DMS79 treated with DMSO at 0.1 percent for 48 hours (cell line): ENCODE measurements around the gene UPK2.
"Not testable (repeated sequence)": the region's sequence is repeated elsewhere in the genome, so short reads cannot be mapped to it uniquely, and the experiment has no call there.

Experiments
- DNase-seq: peaks from one replicate; lab custom pipeline; 2025; lab: John Stamatoyannopoulos, UW

The UPK2 gene

DNA sequence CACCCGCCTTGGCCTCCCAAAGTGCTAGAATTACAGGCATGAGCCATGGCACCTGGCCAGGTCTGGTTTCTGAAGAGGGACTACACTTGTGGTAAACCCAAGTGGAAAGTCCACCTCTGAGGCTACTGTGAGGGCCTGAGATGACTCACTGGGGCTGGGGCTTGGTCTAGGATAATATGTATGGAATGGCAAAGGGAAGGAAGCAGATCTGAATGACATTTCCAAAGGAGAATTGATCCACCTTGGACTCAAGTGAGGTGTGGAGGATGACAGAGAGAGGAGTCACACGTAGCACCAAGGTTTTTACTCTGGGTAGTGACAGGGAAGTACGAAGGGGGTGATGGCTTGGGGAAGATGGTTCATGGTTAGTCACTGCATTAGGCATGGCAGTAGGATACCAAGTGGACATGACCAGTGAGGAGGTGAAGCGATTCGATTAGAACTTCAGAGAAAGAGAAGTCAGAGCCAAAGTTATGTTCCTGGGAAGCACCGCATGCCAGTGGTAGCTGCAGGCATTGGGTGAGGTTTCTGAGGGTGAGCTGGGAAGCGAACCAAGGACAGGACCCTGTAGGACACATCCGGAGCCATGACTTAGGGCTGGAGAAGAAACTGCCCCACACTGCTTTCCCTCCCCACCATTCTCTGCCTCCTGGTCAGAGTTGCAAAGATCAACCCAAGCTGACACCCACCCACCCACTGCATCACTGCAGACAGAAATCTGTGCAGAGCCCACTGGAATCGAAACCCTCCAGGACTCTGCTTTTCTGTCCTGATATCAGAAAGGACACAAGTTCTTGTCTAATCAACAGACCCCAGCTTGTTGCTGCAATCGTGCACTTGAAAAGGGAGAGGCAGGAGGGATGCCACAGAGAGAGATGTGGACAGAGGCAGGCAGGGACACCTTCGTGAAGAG is 17.4 kb upstream of the UPK2 start:
- DNase-seq, result no peak

DNA sequence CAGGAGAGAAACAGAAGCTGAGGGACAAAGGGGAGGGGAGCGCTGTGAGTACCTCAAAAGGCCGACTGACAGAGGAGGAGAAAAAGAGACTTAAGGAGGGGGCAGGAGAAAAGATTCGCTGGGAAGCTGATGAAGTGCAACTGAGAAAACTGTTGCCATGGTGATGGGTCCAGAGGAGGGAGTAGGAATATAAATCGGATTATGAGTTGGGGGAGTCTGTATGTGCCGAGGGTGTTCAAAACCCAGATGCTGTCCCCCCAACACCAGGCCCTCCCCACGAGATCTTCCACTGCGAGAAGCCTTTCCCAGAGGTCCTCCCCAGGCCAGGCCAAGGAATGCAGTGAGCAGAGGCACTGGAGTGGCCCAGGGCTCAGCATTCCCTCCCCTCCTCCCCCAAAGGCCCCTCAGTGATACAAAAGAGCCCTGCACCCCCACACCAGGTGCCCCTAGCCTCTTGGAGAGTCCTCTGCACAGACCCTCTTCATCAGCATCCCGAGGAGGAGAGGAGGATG is 16.6 kb upstream of the UPK2 start:
- DNase-seq, result no peak

- DNase-seq, result no peak
Measured at GRCh38 chr11:118939953-118940598, 16.0 kb upstream of the UPK2 start.

DNA sequence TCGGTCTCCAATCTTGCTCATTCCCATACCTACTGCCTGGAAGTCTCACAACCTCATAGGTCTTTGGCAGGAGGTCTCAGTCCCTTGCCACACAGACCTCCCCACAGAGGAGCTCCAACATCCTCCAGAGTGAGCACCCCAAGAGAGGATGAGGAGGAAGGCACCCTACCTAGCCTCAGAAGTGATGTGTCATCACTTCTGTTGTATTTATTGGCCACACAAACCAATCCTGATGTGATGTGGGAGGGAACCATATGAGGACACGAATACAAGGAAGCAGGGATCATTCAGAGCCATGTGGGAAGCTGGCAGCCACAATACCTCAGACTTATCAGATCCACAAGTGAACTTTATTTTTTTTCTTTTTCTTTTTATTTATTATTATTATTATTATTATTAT is 9.0 kb upstream of the UPK2 start:
- no peak for DNase-seq

GRCh38 chr11:118948000-118948399 is 8.1 kb upstream of the UPK2 start:
- no peak for DNase-seq

- DNase-seq, result peak; percentile 64
Measured at GRCh38 chr11:118953265-118953664, 2.8 kb upstream of the UPK2 start.

DNA sequence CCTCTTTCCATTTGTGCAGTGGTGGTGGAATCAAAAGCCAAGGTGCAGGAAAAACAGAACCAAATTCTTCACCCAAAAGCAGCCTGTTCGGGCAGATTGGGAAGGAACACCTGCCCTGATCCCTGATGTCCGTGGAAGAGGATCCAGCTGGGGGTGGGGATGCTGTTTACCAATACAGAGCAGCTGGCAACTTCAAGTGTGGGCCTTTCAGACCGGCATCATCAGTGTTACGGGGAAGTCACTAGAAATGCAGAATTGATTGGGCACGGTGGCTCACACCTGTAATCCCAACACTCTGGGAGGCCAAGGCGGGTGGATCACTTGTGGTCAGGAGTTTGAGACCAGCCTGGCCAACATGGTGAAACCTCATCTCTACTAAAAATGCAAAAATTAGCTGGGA is 2.1 kb upstream of the UPK2 start:
- DNase-seq, result not testable (repeated sequence)

GRCh38 chr11:118956847-118957469 is 860 bp downstream of the UPK2 start:
- no peak for DNase-seq

GRCh38 chr11:118957549-118957948 is 1.5 kb downstream of the UPK2 start:
- DNase-seq, result no peak

DNA sequence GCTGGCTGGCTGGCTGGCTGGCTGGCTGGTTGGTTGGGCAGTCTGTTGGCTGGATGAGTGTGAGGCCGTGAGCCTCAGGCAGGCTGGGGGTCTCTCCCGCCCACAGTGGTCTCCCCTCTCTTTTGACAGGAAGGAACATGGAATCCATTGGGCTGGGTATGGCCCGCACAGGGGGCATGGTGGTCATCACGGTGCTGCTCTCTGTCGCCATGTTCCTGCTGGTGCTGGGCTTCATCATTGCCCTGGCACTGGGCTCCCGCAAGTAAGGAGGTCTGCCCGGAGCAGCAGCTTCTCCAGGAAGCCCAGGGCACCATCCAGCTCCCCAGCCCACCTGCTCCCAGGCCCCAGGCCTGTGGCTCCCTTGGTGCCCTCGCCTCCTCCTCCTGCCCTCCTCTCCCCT is 1.9 kb downstream of the UPK2 start:
- no peak for DNase-seq

- DNase-seq, result no peak
Measured at GRCh38 chr11:118958577-118958976, 2.5 kb downstream of the UPK2 start.

DNA sequence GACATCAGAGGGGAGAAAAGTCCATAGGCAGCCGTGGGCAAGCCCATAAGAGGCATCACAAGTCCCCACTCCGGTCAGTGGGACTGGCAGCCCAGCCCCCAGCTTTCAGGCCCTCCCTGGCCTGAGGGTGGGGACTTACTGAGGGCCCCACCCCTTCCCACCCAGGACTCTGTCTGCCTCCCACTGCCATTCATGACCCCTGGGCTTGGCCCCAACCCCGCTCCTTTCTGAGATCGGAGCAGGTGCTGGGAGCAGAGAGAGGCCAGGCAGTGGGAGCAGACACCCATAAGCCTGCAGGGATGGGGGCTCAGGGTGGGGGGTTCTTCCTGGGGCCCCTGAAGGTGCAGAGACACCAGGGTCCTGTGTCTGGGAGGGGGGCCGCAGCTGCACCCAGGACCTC is 5.1 kb downstream of the UPK2 start:
- DNase-seq, result no peak

- no peak for DNase-seq
Measured at GRCh38 chr11:118961591-118961990, 5.5 kb downstream of the UPK2 start.

- DNase-seq, result not testable (repeated sequence)
Measured at GRCh38 chr11:118969508-118969907, 13.4 kb downstream of the UPK2 start.

DNA sequence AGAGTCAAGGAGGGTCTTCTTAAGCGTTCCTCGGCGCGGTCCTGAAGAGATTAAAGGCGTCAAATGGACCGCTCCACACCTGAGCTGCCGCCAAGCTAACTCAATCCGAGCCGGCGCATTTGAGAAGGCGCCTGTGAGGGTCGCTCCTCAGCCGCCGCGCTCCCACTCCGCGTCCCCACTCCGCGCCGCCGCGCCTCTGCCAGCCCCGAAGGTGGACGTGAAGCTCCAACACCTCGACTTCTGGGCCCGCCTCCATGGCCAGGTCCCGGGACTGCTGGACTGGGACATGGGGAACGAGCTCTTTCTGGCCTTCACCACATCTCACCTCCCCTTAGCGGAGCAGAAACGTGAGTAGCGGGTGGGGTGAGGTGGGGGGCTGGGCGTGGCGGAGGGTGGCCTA is 15.5 kb downstream of the UPK2 start, which contains the start of gene FOXR1:
Gene FOXR1, plus strand, starts transcription at position 116 of the 400 bp plus-strand sequence. Its CDS starts 171 bp downstream, at position 287.
- DNase-seq, result no peak

DNA sequence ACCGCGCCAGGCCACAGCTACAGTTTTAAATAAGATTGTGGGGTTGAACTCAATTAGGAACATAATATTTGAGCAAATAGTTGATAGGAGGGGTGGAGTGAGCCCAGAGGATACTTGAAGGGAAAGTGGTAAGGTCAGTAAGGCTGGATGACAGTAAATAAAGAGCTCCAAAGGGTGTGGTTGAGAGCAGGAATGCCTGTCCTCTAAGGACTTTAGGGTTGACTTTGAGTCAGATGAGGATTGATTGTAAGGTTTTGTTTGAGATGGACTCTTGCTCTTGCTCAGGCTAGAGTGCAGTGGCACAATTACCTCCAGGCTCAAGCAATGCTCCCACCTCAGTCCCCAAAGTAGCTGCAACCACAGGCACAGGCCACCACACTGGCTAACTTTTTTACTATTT is 17.9 kb downstream of the UPK2 start:
- no peak for DNase-seq

DNA sequence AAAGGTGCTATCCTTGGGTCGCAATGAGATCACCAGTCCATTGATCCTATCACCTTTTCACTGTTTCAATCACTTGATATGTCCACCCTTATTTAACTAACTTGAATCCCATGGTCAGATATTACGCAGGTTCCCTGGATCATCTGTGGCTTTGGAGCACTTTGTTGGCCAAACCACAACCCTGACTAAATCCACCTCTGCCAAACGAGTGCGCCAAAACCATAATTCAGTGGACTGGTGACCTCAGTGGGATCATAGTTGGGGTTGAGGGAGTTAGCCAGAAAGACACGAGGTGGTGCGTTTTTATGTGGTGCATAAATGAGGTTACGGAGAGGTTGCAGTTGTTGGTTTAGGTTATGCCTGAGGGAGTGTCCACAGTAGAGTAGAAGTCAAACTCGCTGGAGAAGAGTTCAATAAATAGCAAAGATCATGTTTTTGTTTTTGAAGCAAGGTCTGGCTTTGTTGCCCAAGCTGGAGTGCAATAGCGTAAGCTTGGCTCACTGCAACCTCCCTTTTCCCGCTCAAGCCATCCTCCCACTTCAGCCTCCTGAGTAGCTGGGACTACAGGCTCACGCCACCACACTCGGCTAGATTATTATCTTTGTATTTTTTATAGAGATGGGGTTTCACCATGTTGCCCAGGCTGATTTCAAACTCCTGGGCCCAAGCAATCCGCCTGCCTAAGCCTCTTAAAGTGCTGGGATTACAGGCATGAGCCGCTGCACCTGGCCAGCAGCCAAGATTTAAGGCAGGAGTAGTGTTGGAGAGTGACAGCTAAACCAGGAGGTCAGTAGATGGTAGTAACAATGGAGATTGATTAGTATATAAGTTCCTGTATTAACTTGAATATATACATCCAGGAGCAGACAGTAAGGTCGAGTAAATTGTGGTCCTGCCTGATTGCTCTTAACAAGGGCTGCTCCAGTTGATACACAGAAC is 19.9 kb downstream of the UPK2 start:
- no peak for DNase-seq

GRCh38 chr11:118979434-118979833 is 23.3 kb downstream of the UPK2 start:
- no peak for DNase-seq

GRCh38 chr11:118980191-118980881 is 24.2 kb downstream of the UPK2 start:
- no peak for DNase-seq

DNA sequence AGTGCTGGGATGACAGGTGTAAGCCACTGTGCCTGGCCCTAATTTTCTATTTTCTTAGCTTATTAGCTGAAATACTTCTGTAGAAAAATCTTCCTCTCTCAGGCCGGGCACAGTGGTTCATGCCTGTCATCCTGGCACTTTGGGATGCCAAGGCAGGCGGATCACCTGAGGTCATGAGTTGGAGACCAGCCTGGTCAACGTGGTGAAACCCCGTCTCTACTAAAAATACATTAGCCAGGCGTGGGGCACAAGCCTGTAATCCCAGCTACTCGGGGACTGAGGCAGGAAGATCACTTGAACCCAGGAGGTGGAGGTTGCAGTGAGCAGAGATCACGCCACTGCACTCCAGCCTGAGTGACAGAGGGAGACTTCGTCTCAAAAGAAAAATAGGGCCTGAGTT is 28.2 kb downstream of the UPK2 start:
- not testable (repeated sequence) for DNase-seq

GRCh38 chr11:118984825-118985224 is 28.7 kb downstream of the UPK2 start:
- DNase-seq, result peak; percentile 64
